Duodenal mucosa (tissue), 2 donors: ENCODE measurements around the gene C16orf89.
A peak's percentile ranks its signal among the peaks of the same experiment; 100 is the strongest.

Source experiments
- H3K27ac ChIP-seq: one replicate; pipeline ENCODE4 v1.7.0; 2013; ENCODE audit warnings: low read depth, low read length
- H3K27me3 ChIP-seq, 2 donors: one replicate each; pipeline ENCODE4 v1.7.0; 2013; ENCODE audit warnings: low read length in 2 of 2, control low read depth in 1 of 2; ENCODE audit not compliant: insufficient read depth in 2 of 2, control insufficient read depth in 1 of 2
- H3K36me3 ChIP-seq, 2 donors: one replicate each; pipeline ENCODE4 v1.7.0; 2013; ENCODE audit warnings: low read length in 2 of 2, control low read depth in 1 of 2; ENCODE audit not compliant: insufficient read depth in 2 of 2, control insufficient read depth in 1 of 2
- H3K4me1 ChIP-seq, 2 donors: one replicate each; pipeline ENCODE4 v1.7.0; 2013; ENCODE audit warnings: low read length in 2 of 2, control low read depth in 1 of 2; ENCODE audit not compliant: insufficient read depth in 2 of 2, control insufficient read depth in 1 of 2
- H3K4me3 ChIP-seq, 2 donors: one replicate each; pipeline ENCODE4 v1.7.0; 2013; ENCODE audit warnings: low read length in 2 of 2, low read depth in 1 of 2
- H3K9ac ChIP-seq, 2 donors: one replicate each; pipeline ENCODE4 v1.7.0; 2013; ENCODE audit warnings: low read length in 2 of 2, low read depth in 1 of 2
- H3K9me3 ChIP-seq, 2 donors: one replicate each; pipeline ENCODE4 v1.7.0; 2013; ENCODE audit warnings: low read length in 2 of 2, control low read depth in 1 of 2; ENCODE audit not compliant: control insufficient read depth in 1 of 2

C16orf89 gene

DNA sequence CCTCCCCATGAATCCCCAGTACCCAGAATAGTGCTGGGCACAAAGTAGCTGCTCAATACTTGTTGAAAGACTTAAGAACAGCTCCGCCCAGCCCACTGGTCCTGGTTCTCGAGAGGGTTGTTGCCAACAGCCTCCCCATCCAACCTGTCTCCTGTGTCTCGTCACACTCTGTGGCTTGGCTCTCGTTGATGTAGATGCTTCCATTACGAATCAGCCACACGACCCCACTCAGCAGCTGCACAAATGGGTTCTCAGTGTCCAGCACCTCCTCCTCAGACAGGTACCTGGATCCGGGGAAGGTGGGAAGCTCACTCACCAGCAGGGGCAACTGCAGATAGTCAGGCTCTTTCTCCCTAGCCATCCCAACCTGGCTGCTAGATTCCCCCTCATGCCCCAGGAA, 34.2 kb downstream of the C16orf89 start:
- H3K4me1 ChIP-seq: peaks cover 16 to 17% of the 10 kb centered on the region in 2 donors
- no peak overlapping the region for H3K9ac ChIP-seq
- no peak overlapping the region for H3K4me3 ChIP-seq
- no peaks in the 10 kb centered on the region for H3K9me3 ChIP-seq
- no peak overlapping the region for H3K27ac ChIP-seq
- H3K36me3 ChIP-seq: peaks cover 8 to 18% of the 10 kb centered on the region in 2 donors
- no peaks in the 10 kb centered on the region for H3K27me3 ChIP-seq

DNA sequence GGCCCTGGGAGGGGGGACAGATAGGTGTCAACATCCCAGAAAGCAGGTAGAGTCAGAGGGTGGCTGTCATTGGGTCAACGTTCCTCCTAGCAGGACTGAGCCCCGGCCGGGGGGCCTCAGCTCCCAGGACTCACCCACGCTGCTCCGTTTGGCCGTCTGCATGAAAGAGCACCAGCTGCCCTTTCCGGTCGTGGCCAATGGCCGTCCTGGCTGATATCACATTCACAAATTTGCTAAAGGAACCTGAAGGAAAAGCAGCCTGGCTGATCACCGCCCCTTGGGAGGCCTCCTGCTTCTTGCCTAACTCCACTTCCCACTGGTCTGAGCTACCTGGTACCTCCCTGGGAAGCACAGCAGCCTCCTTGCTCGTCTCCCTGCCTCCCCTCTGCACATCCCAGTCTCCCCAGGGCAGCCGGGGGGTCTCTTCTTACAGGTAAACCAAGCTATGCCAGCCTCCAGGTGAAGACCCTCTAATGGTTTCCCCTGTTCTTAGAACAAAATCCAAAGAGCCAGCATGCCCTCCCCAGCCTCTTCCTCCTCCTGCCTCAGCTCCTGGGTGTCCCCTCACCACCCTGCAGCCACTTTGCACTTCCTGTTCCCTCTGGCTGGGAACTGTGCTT, 35.4 kb downstream of the C16orf89 start:
- Histone ChIP-seq H3K9ac (no peak overlapping the region), H3K9me3 (no peaks in the 10 kb centered on the region), H3K27ac (no peak overlapping the region), H3K4me1 (peaks cover 17 to 18% of the 10 kb centered on the region in 2 donors), H3K4me3 (no peak overlapping the region), H3K36me3 (peaks cover 8 to 18% of the 10 kb centered on the region in 2 donors), H3K27me3 (no peaks in the 10 kb centered on the region)

DNA sequence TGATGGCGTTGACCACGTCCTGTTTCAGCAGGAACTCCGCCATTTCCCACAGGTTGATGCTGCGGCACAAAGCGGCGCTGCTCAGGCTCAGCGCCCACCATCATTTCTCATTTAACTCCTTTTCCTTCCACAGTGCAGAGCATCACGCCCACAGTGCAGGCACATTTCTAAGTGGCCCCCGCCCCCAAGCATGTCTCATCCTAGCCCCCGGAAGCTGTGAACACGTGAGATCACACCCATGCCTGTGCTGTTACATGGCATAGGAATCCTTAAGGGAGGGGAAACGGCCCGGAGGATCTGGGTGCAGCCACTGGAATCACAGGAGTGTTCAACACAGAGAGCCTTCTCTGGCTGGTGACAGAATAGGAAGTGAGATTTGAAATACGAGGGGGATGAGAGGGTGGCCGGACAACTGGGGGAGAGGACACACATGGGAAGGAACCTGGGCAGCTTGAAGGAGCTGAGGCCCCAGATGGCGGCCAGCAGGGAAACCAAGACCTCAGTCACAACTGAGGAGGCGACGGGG, 36.7 kb downstream of the C16orf89 start:
- peaks cover 10 to 22% of the 10 kb centered on the region in 2 donors for H3K4me1 ChIP-seq
- no peak overlapping the region for H3K4me3 ChIP-seq
- H3K27me3 ChIP-seq: no peaks in the 10 kb centered on the region
- H3K9me3 ChIP-seq: no peaks in the 10 kb centered on the region
- peaks cover 8 to 18% of the 10 kb centered on the region in 2 donors for H3K36me3 ChIP-seq
- H3K27ac ChIP-seq: no peak overlapping the region
- H3K9ac ChIP-seq: no peak overlapping the region

DNA sequence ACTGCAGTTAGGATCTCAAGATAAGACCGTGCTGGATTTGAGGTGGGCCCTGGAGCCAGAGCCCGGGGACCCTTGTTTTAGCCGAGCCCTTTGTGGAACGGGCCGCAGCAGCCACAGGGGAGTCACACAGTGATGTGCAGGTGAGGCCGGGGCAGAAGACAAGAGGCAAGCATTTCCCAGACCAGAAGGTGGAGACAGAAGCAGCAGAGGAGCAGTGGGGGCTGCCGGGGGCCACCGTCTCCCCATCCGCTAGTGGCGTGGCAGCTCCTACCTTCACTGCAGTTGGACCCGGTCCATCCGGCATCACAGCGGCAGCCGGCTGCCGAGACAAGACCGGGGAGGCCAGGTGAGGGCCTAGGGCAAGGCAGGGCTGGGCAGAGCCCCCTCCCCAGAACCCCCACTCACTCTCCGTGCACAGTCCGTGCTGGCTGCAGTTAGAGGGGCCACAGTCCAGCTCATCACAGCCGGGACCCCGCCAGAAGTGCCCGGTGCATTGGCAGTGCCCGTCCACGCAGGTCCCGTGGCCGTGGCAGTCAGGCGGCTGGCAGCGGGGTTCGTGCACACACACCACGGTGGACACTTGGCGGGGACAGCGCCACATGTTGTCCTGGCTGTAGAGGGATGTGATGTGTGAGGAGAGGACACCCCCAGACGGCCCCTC, 38.1 kb downstream of the C16orf89 start:
- Histone ChIP-seq H3K36me3 (peaks cover 8 to 18% of the 10 kb centered on the region in 2 donors), H3K9ac (no peak overlapping the region)

DNA sequence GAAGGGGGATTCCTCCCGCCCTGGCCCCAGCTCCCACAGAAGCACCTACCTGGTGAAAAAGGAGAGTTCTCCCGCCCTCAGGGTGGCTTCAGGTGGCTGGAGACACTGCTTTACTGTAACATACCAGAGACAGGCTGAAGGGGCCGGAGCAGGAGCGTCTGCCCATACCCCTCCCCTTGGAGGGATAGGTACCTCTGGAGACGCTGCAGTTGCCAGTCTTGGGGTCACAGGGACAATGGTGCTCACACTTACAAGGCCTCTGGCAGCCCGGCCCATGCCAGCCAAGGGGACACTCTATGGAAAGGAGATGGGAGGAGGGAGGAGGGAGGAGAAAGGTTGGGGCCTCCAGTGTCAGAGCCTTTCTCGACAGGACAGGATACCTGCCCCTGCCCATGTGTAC, 38.7 kb downstream of the C16orf89 start:
- H3K27ac ChIP-seq: no peak overlapping the region

More for the DNA sequence above, 38.1 kb downstream of the C16orf89 start:
- Histone ChIP-seq H3K27me3 (no peaks in the 10 kb centered on the region), H3K27ac (no peak overlapping the region), H3K4me1 (peaks cover 6 to 16% of the 10 kb centered on the region in 2 donors), H3K4me3 (no peak overlapping the region), H3K9me3 (no peaks in the 10 kb centered on the region)

DNA sequence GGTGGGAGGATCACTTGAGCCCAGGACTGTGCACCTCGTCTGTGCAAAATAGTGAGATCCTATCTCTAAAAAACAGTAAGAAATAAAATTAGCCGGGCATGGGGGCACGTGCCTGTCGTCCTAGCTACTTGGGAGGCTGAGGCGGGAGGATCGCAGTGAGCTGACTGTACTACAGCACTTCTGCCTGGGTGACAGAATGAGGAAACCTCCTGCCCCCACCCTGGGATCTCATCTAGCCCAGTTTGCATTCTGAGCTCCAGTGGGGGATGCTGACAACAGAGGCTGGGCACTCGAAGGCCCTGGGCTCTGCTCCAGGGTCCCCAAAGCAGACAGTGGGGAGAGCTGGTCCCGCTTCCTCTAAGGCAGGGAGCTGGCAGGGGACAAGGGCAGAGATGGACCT, 39.1 kb downstream of the C16orf89 start:
- Histone ChIP-seq H3K27me3 (no peaks in the 10 kb centered on the region), H3K27ac (no peak overlapping the region), H3K36me3 (peaks cover 8 to 18% of the 10 kb centered on the region in 2 donors), H3K4me3 (no peak overlapping the region), H3K4me1 (peaks cover 4 to 13% of the 10 kb centered on the region in 2 donors), H3K9me3 (no peaks in the 10 kb centered on the region), H3K9ac (no peak overlapping the region)

More for the DNA sequence above, 38.7 kb downstream of the C16orf89 start:
- Histone ChIP-seq H3K4me3 (no peak overlapping the region), H3K4me1 (peaks cover 4 to 13% of the 10 kb centered on the region in 2 donors), H3K36me3 (peaks cover 8 to 18% of the 10 kb centered on the region in 2 donors), H3K9me3 (no peaks in the 10 kb centered on the region), H3K27me3 (no peaks in the 10 kb centered on the region), H3K9ac (no peak overlapping the region)

DNA sequence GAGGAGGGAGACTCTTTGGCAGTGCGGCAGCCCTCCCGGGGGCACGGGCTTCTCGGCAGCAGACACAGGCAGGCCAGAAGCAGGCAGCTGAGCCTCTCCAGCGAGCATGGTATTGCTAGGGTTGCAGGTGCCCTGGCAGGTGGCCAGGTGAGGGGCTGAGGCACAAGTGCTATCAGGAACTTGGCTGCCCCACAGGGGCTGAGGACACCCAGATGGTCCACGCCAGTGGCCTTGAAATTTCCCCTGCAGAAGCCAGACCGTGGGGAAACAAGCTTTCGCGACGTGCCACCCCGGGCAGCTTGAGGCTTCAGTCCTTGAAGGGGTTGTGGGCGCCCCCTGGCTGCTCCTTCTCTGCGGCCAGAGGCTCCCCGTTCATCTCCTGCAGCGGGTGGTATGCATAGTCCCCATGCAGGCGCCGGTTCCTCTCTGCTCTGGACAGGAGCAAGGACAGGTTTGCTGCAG, 40.6 kb downstream of the C16orf89 start:
- Histone ChIP-seq H3K9me3 (no peaks in the 10 kb centered on the region), H3K4me1 (peaks cover 4 to 13% of the 10 kb centered on the region in 2 donors), H3K9ac (no peak overlapping the region), H3K27ac (no peak overlapping the region), H3K36me3 (peaks cover 3 to 18% of the 10 kb centered on the region in 2 donors), H3K4me3 (no peak overlapping the region), H3K27me3 (no peaks in the 10 kb centered on the region)

DNA sequence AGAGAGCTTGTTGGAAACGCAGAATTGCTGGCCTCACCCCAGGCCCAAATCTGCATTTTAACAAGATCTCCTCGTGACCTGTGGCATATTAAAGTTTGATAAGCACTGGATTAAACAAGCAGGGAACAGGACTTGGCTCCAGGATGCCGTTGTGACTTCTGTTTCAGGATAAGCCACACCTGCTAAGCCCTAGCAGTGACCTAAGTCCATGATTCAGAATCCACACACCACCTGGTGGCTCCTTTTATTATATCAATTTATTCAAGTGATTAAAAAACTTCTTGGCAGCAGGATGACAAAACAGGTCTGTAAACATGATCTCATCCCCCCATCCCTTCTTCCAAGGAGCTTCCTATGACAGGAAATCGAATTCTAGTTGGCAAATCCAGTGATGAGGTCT, 41.1 kb downstream of the C16orf89 start:
- no peak overlapping the region for H3K9ac ChIP-seq
- H3K27ac ChIP-seq: peak overlapping the region; percentile 14
- peaks cover 4 to 13% of the 10 kb centered on the region in 2 donors for H3K4me1 ChIP-seq
- H3K27me3 ChIP-seq: no peaks in the 10 kb centered on the region
- H3K36me3 ChIP-seq: peaks cover 0 to 14% of the 10 kb centered on the region in 2 donors
- no peak overlapping the region for H3K4me3 ChIP-seq
- H3K9me3 ChIP-seq: no peaks in the 10 kb centered on the region

DNA sequence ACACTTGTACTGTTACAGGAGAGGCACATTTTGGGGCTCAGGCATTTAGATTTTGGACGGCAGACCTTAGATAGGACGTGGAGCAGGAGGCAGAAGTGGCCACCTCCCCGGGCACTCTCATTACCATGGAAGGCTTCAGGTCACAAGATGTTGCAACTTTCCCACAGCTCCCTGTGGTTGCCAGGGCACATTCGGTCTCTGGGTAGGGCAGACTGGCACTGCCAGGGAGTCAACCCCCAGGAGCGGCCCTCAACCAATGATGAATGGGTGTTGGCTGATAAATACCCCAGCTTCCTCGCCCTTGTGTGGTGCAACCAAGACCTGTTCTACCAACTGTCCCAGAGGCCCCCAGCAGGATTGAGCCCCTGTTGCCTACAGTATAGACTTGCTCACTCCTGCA, 43.2 kb downstream of the C16orf89 start:
- H3K36me3 ChIP-seq: peaks cover 0 to 3% of the 10 kb centered on the region in 2 donors
- no peaks in the 10 kb centered on the region for H3K27me3 ChIP-seq
- H3K9ac ChIP-seq: no peak overlapping the region
- no peaks in the 10 kb centered on the region for H3K9me3 ChIP-seq
- H3K27ac ChIP-seq: no peak overlapping the region
- H3K4me3 ChIP-seq: no peak overlapping the region
- peaks cover 4 to 13% of the 10 kb centered on the region in 2 donors for H3K4me1 ChIP-seq

GRCh38 chr16:5020551-5020950, 45.2 kb downstream of the C16orf89 start:
- Histone ChIP-seq H3K9me3 (no peaks in the 10 kb centered on the region), H3K4me1 (peaks cover 4 to 13% of the 10 kb centered on the region in 2 donors), H3K4me3 (no peak overlapping the region), H3K36me3 (no peaks in the 10 kb centered on the region), H3K27me3 (no peaks in the 10 kb centered on the region), H3K9ac (no peak overlapping the region), H3K27ac (no peak overlapping the region)
